ENCODE data around the gene BSG.
"Not testable (repeated sequence)": the region's sequence is repeated elsewhere in the genome, so short reads cannot be mapped to it uniquely, and the experiment has no call there.

- not testable (repeated sequence) for TF ChIP-seq POLR2AphosphoS5 (IDR thresholded peaks at IDR 0.05; ENCODE audit: low read depth, low read length); POLR2A (IDR thresholded peaks at IDR 0.05; ENCODE audit: low read depth, low read length); TAF1 (IDR thresholded peaks at IDR 0.05; ENCODE audit: borderline replicate concordance, low read depth, low read length)
Measured at GRCh38 chr19:585146-585545, 12.8 kb downstream of the BSG start.
